NCI-H187 treated with DMSO at 0.1 percent for 48 hours (cell line): ENCODE measurements around the gene SRRD.

ENCODE experiments used
- DNase-seq: peaks from one replicate; lab custom pipeline; 2025; lab: John Stamatoyannopoulos, UW

The SRRD gene

DNA sequence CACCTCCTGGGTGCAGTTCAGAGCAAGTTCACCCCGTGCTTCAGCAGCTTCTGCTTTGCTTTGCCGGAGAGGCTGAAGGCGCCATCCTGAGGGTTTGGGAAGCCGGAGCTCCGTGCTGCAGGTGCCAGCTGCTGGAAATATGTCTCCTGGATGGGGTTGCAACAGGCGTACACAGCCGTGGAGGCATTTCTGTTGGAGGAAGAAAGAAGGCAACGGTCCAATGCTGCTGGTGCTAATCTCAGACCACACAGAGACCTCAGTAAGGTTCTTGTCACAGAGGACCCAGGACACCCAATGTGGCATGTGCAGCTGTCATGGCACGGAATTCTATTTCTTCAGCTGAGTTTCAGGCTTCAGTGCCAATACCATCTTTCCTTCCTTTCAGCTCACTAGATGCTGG lies 30.5 kb upstream of the SRRD start:
- DNase-seq: no peak

DNA sequence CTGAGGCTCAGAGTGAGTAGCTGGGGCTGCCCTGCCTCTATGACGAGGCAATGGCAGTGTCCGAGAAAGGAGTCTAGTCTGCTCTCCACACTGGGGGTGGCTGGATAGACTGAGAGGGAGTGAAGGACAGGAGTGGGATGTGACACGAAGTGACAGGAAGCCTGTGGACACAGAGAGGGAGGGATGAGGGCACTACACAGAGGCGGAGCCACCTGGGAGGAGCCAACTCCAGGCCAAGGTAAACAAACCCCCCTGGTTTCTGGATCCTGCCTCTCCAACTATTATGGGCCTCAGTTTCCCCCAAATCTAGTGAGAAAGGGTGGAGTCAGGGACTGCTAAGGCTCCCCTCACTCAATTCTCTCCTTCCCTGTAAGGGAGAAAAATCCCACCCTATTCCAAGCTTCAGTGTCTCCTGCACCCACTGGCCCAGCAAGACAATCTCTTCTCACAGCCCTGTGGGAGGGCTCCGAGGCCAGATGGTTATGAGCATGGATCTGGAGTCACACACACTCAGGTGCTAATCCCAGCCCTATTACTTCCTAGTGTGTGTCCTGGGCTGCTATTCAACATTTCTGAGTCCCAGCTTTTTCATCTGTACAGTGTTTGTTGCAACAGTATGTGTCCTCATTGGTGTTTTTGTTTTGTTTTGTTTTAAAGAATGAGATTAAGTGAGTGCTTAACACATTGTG lies 29.7 kb upstream of the SRRD start:
- no peak for DNase-seq

DNA sequence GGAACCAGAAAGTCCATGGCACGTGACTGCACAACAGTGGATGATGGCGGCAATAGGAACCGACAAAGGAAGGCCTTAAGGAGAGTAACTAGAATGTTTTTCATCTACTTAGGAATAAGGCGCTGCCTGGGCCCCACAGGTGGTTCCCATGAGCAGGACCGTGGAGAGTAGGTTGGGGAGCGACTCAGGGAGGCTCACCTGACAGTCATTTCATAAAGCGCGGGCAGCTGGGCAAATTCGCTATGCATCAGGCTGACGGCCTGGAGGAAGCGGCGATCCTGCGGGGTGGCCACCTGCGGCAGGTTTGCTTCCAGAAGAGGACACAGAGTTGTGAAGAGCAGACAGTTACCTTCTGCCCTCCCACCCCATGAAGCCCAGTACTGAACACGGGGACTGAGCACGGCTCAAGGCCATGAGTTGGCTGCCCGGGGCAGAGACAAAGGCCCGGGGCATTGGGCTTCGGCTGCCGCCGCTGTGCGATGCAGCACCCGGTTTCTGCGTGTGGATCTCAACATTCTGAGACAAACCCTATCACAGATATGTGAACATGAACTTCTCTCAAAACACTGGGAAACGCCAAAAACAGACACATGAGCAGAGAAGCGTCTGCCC lies 25.9 kb upstream of the SRRD start:
- no peak for DNase-seq

DNA sequence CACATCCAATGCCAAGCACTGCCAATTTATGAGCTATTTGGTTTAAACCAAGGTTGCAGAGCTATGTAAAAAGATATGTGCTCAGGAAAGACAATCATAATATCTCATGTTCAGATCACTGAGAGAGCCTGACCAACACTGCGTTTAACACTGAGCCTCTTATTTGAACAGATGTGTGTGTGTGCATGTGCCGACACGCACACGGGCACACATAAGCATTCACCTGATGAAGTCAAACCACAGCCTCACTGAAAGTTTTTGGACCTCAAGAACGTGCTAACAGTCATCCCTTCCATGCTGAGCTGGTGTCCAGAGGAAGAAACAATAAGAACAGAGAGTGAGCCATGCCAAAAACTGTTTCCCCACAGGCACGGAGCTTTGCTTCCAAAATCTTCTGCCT lies 23.5 kb upstream of the SRRD start:
- no peak for DNase-seq

DNA sequence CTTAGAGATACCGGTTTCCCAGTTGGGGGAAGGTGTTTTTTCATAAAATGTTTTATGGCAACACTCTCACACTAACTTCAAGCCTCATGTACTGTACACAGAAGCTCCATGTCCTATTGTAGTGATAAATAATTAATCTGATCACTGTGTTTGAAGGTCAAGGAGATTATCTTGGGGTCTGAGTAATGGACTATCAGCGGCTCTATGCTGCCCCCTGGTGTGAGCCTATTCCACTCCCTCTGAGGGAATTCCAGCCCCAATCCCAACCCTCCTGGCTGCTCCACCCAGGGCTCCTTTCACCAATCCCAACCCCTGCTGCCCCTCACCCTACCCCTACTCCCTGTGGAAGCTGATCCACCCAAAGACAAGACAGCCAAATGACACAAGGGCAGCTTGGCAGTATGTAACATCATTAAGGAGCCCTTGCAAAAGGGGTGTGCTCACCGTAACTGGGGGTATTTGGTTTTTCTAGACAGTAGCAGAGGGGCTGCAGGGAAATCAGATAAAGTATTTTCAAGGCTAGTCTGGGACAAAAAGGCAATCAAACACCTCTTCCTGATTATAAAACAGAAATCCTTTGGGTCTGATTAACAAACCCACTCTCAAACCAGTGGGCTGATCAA lies 22.4 kb upstream of the SRRD start:
- no peak for DNase-seq

DNA sequence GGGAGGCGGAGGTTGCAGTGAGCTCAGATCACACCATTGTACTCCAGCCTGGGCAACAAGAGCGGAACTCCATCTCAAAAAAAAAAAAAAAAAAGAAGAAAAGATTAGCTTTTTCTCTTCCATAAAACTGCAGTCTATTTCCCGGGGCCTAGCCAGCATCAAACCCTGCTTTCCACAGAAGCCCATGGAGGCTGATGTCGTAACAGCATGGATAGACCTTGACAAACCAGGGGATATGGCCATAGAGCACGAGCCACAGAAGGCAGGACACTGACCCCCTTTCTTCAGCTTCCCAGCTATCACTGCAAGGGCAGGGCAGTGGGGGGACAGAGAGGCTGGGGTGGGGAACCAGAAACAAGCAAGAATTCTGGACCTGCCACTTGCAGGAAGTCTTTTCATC lies 21.6 kb upstream of the SRRD start:
- DNase-seq: no peak

DNA sequence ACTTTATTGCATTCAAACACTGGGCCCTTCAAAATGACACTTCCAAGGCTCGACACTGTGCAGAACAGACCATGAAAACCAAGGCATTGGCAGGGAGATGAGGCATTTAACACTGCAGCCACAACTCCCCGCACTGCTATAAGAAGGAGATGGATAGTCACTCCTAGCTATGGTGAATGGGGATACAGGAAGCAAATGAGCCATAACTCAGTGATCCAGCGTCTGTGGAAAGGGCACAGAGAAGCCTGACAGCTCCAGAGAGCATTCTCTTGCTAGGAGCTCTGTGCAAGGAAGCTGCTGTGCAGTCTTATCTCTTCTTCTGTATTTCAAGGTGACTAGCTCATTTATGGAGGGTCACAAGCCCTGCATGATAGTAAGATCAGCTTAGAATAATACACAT lies 21.0 kb upstream of the SRRD start:
- no peak for DNase-seq

DNA sequence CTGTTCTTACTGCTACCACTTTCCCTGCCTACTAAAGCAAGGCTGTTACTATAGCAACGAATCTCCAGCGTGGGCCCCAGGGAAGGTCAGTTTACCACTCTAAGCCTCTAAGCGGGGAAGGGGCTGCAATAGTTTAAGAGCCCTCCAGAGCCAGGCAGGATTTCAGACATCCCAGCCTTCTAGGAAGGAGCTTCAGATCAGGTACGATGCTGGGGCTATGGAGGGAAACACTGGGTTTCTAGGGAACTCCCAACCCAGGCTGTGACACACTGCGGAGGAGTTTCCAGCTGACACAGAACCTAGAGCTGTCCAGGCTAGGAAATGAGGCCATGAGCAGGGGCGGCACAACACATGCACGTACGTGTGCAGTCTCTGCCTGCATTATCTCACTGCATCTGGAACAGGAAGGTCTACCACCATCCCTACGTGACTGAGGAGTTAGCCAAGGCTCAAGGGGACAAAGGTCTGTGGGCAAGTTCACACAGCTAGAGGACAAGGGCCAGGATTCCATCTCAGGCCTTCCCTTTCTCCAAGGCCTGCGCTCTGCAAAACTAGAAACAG lies 20.5 kb upstream of the SRRD start:
- DNase-seq: no peak

DNA sequence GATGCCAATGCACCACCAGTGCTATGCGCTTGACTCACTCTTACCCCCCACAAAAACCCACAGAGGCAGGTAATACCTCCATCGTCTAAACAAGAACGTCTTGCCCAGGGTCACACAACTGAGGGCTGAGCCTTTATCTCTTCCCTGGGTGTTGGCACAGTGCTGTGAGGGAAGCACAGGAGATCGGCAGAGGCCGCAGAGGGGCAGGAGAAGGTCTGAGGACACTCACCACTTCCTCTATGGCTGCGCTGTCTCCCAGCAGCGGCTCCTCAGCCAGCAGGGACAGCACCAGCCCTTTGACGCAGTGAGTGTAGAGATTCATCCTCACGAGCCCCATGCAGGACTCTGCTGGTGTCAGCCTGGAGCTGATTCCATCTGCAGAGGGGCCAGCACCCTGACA lies 20.0 kb upstream of the SRRD start:
- no peak for DNase-seq

DNA sequence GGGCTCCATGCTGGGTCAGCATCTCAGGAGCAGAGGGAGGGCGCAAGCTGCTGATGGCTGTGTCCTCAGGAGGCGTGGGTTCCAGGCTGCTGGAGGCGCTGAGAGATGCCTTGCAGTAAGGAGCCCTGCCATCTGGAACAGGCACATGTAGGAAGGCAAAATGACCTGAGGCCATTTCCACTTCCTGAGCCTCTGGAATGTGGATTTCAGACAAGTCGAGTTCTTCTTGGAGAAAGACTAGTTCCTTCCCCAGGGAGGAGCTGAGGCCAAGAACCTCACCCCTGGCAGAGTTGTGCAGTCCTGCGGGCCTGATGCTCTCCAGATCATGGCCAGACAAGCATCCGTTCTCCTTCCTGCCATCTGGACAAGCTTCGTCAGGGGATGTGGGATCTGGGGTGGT lies 19.4 kb upstream of the SRRD start:
- DNase-seq: no peak

DNA sequence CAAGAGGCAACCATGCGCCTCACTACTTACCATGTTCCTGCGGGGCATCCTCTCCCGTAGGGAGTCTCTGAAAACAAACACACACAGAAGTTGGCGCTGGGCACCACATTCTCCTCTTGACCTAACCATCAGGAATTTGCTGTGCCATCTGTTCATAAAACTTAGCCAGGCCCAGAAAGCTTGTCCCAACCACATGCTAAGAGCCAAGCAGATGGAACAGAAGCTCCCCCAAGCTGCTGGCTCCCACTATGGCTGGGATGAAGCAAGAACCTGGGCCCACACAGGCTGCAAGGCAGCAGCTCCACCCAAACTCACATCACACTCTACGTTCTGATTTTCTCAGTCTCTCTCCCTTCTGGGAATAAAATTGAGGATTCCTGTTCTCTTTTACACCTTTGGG lies 17.5 kb upstream of the SRRD start:
- DNase-seq: no peak

DNA sequence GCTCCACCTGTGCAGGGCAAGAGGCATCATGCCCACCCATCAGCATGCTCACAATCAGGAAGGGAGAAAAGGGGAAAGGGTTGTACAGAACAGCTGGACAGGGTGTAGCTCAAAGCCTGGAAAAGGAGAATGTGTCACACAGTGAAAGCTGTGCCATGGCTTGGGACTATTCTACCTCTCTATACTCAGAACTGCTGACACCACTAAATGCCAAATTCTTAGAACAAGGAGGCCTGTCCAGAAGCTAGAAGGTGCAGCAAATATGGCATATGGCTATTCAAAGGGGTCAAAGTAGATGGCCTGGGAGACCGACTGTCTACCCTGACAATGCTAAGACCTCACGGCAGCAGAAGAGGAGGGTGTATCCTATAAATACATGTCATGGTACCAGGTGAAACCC lies 12.9 kb upstream of the SRRD start:
- DNase-seq: no peak

DNA sequence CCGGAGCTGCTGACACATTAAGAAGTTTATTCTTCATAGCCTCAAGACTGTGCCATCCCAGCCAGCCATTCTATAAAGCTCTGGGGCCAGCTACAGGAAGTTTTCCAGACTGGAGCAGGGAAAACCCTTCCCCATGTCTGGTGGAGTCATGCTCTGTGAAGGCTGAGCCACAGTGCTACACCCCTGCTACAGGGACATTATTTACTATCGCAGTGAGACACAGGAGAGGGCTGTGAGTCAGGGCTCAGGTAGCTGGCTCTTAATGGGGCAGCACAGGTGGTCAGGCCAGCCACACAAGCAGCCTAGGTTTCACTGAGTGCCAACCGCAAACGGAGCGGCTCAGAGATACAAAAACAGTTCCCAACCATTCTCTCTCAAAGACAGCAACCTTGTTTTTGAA lies 12.2 kb upstream of the SRRD start:
- no peak for DNase-seq

DNA sequence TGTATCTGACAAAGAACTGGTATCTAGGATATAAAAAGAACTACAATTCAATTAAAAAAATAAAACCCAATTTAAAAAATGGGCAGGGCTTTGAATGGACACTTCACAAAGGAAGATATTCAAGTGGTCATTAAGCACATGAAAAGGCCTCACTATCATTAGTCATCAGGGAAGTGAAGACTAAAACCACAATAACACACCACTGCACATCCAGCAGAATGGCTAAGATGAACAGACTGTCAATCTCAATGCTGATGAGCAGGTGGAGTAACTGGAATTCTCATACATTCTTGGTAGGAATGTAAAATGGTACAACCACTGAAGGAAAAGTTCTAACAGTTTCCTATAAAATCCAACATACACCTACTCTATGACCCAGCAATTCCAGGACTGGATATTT lies 9.0 kb upstream of the SRRD start:
- no peak for DNase-seq

DNA sequence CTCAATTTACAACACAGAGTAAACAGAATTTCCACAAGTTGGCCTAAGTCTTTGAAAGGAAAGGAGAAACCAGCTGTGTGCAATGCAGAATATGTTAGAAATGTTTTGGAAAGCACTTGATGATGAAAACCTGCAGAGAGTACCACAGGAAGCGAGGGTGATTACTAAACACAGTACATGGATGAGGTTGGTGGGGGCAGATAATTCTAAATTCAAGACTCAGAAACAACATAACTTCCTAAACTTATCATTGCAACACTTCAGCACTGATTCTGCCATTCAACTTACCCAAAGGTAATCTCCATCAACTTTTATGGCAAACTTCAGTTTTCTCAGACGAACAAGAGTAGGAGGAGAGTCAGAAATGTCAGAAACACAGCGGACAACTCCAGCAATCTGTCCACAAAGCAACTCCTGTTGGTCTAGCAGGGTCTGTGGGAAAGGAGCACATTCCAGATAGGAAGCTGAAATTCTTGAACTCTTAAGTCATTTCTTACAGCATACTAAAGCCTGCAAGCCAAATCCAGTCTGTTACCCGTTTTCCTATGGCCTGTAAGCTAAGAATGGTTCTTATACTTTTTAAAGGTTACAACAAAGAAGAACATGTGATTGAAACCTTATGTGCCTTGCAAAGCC lies 6.9 kb upstream of the SRRD start:
- no peak for DNase-seq

DNA sequence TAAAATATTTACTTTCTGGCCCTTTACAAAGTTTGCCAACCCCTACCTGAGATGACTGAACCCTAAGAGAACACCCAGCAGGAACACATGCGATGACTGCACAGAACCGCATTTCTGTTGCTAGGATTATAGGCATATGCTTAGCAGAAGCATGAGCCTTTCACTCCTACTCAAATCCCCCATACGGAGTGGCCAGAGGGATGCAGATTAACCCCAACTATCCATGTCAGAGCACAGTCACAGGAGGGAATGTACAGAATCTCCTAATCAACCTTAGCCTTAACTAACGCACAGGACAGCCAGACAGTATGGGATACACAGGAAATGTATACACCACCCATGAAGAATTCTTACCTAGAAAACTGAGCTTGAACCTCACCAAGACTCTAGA lies 6.3 kb upstream of the SRRD start:
- no peak for DNase-seq

DNA sequence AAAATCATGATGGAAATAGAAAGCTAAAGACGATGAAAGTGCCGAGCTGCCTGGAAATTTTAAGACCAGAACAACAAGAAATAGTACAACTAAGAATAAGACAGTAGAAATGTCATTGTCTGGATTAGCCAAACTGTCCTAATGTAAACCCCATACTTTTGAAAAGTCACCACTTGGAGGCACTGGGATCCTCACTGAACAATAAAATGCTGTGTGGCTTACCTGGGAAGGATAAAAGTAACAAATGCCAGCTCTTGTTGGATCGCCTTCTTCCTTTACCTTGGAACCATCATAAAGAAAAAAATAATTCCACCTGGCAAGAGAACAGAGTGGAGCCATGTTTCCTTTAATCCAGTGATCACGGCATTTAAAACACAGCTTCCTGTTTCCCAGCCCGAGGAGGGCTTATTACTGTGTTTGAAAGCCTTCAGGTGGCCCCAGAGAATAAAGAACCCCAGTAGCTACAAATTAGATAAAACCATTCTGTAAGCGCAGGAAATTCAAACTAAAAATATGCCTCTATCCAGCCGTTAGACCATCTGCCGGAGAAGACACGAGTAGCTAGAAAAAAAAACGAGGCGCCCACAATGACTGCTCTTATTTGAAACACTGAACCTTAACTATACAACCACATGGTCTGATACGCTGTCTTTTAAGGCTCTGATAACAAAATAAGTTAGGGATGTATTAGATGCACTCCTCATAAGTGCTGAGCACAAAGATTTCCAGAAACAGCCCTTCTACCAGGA lies 4.5 kb upstream of the SRRD start:
- DNase-seq: no peak

DNA sequence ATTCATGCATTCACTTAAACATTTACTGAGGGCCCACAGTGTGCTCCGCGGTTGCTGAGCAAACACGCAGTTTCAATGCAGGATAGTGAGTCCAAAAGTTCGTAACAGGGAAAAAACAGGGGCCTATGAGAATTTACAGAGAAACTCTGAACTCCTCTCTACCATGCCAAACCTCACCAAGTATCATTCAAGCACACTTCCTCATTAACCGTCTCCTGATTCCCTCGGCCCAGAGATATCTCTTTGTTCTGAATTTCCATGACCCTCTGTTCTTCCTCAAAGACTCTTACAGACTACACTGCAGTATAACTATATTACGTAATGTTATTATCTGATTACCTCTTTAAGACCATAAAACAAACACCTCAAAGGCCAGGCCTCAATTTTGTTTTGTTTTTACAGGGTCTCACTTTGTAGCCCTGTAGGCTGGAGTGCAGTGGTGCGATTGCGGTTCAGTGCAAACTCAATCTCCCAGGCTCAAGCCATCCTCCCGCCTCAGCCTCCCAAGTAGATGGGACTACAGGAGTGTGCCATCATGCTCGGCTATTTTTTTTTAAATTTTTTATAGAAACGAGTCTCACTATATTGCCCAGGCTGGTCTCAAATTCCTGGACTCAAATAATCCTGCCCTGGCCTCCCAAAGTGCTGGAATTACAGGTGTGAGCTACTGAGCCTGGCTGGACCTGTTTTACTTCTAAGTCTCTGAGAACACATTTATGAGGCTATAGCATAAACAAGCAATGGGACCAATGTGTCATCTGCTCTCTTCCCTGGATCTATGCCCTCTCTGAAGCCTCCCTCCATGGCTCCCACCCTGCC lies 3.7 kb upstream of the SRRD start:
- no peak for DNase-seq

DNA sequence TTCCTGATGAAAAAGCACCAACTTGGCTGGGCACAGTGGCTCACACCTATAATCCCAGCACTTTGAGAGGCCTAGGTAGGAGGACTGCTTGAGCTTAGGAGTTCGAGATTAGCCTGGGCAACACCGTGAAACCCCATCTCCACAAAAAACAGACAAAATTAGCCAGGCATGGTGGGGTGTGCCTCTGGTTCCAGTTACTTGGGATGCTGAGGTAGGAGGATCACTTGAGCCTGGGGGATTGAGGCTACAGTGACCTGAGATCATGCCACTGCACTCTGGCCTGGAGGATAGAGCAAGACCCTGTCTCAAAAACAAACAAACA lies 3.1 kb upstream of the SRRD start:
- DNase-seq: no peak

DNA sequence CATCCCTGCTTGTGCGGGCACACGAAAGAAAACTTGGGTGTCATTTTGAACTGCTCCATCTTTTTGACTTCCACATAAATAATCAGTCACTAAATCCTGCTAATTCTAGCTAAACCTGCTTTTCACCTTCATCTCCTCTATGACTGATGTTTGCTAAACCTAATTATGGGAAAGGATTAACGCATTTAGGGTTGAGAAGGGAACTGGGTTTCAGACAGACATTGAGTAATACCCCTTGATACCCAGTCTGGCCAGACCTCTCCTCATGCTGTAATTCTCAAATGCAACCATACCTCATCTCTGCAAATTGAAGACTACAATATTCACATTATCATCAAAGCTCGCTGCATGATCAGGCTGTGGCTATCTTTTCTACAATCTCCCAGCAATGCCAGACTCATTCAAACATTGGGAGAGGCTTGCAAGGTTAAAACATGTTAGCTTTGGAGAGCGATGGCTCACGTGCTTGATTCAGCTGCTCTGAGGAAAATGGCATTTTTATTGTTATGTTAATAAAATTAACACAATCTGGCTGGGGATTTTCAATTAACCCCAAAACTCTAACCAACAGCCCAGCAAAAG lies 2.5 kb upstream of the SRRD start:
- DNase-seq: no peak

DNA sequence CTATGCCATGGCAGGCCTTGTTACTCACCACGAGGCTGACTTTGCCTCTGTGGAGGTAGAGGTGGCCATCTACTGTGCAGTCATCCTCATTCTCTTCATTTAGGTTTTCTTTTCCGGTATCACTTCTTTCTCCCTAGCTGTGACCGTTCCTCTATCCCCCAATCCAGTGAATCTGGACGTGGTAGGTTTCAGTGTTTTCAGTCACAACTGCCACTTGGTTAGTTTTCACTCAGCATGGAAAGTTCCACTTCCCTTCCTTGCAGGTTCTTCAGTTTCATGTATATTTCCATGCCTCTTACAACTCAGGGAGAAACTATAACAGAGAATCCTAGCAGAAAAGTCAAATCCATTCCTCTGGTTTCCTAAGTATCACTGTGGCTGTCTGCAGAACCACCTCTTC lies 2.0 kb upstream of the SRRD start:
- no peak for DNase-seq
